BLaER1 treated with 17β-estradiol and CSF1 and Interleukin-3, amounts not matched to agents 10 nM and 100 nM (cell line): Measurements from ENCODE around the gene CXXC1.
"Not testable (repeated sequence)": the region's sequence is repeated elsewhere in the genome, so short reads cannot be mapped to it uniquely, and the experiment has no call there.

Experiments
- H3K27ac ChIP-seq, 11 experiments: shearing (Covaris generic); formaldehyde crosslinking; 2 replicates each; pipeline ENCODE4 v1.8.1; 2022
- H3K27me3 ChIP-seq, 11 experiments: shearing (Covaris generic); formaldehyde crosslinking; 2 replicates each; pipeline ENCODE4 v1.8.1; 2022
- H3K36me3 ChIP-seq, 11 experiments: shearing (Covaris generic); formaldehyde crosslinking; 2 replicates each; pipeline ENCODE4 v1.8.1; 2022
- H3K4me1 ChIP-seq, 10 experiments: shearing (Covaris generic); formaldehyde crosslinking; 2 replicates each; pipeline ENCODE4 v1.8.1; 2022
- H3K4me2 ChIP-seq, 11 experiments: shearing (Covaris generic); formaldehyde crosslinking; 2 replicates each; pipeline ENCODE4 v1.8.1; 2022
- H3K4me3 ChIP-seq, 10 experiments: shearing (Covaris generic); formaldehyde crosslinking; 2 replicates each; pipeline ENCODE4 v1.8.1; 2022
- H3K9ac ChIP-seq, 11 experiments: shearing (Covaris generic); formaldehyde crosslinking; 2 replicates each; pipeline ENCODE4 v1.8.1; 2022
- H3K9me3 ChIP-seq, 11 experiments: shearing (Covaris generic); formaldehyde crosslinking; replicated peaks in 1 of 11; 2 replicates each; pipeline ENCODE4 v1.8.1; 2022
- H4K20me1 ChIP-seq, 11 experiments: shearing (Covaris generic); formaldehyde crosslinking; 2 replicates each; pipeline ENCODE4 v1.8.1; 2022
- Cebpa-rat ChIP-seq, 11 experiments: shearing (Covaris generic); IDR thresholded peaks; 2 replicates each; pipeline ENCODE4 v1.8.1; 2022

CXXC1 gene

DNA sequence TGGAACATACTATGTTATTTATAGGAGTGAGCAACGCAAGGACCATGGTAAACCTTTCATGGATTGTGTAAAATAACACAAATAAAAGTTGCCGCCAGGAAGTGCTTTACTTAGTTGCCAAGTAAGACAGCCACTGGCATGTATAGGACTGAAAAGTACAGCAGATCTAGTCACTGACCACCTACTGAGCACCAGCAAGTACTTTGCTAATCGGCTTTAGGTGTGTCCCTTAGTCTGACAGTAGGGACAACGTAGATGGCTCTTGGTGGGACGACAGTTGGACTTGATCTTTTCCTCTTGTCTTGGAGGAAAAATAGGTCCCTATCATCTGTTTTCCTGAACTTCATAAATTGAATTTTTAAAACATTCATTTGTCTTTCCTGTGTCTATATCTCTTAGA, 13.6 kb upstream of the CXXC1 start:
- Histone ChIP-seq H4K20me1 (no peaks in the 10 kb centered on the region), H3K9ac (no peak overlapping the region), H3K36me3 (no peaks in the 10 kb centered on the region), H3K27ac (no peak overlapping the region), H3K4me2 (no peak overlapping the region), H3K27me3 (no peaks in the 10 kb centered on the region), H3K9me3 (peaks cover 7 to 19% (median 14%) of the 10 kb centered on the region in 11 experiments; a peak in 17 of 22 replicates), H3K4me3 (no peak overlapping the region), H3K4me1 (peaks cover 10 to 18% (median 13%) of the 10 kb centered on the region in 10 experiments)
- TF ChIP-seq Cebpa-rat (IDR thresholded peaks at IDR 0.05), result no peak

DNA sequence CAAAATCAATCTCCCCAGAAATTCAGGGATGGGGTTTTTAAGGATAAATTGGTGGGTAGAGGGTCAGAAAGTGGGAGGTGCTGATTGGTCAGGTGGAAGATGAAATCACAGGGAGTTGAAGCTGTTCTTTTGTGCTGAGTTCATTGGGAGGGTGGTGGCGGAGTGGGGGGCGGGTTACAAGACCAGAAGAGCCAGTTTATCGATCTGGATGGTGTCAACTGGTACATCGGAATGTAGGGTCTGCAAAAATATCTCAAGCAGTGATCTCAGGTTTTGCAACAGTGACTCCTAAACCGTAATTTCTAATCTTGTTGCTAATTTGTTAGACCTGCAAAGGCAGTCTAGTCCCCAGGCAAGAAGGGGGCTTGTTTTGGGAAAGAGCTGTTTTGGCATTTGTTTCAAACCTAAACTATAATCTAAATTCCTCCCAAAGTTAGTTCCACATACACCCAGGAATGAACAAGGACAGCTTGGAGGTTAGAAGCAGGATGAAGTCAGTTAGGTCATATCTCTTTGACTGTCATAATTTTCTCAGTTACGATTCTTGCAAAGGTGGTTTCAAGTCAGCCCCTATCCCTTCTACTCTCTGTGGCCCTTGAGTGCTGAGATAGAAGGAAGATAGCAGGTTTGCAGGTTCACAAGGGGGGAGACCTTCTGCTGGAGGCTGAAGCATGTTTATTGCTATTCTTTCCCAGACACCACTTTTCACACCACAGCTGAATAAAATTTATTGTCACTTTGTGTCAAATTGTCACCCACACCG, 12.3 kb upstream of the CXXC1 start:
- Histone ChIP-seq H4K20me1 (no peaks in the 10 kb centered on the region), H3K9me3 (peaks cover 0 to 12% (median 6%) of the 10 kb centered on the region in 11 experiments; a peak in 12 of 22 replicates), H3K4me3 (no peak overlapping the region), H3K4me2 (no peak overlapping the region), H3K36me3 (no peaks in the 10 kb centered on the region), H3K27me3 (no peaks in the 10 kb centered on the region), H3K27ac (no peak overlapping the region), H3K9ac (no peak overlapping the region), H3K4me1 (peaks cover 10 to 18% (median 13%) of the 10 kb centered on the region in 10 experiments)
- TF ChIP-seq Cebpa-rat (IDR thresholded peaks at IDR 0.05), result no peak

DNA sequence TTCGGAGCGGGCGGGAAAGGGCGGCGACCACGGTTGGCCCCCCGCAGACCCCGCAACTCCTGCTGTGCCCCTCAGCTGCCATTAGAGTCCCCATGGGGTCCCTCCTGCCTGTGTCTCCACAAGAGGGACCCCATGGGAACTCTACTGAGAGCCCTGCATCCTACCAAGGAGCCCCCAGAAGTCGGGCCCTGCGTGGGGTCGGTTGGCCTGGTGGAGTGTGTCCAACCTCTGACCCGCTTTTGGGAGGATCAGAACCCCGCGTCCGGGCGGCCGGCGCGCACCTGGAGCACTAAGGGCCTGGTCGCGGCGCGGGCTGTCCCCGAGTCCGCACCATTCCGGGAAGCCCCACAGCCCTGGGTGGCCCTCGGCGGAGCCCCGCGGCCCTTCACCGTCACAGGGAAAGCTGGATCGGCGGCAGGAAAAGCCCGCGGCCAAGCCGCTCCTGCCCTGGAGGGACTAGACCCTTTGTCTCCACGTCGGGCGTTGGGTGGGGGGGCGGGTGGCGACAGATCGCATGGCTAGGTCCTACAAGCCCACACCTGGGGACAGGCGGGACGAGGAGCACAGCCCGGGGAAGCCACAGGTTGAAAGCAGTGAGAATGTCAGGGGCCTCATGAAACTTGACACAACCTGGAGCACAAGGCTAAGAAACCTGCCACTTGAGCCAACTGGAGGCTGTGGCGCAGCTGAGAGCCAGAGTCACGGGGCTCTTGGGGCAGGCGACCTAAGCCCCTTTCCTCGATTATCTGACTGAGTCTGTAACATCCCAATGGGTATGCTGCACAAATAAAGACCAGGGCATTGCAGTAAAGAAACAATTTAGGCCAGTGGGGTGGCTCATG, 11.2 kb upstream of the CXXC1 start:
- no peaks in the 10 kb centered on the region for H4K20me1 ChIP-seq
- no peak for TF ChIP-seq Cebpa-rat (IDR thresholded peaks at IDR 0.05)
- peaks cover 10 to 18% (median 13%) of the 10 kb centered on the region in 10 experiments for H3K4me1 ChIP-seq
- H3K9me3 ChIP-seq, result peaks cover 0 to 4% (median 0%) of the 10 kb centered on the region in 11 experiments; a peak in 3 of 22 replicates
- H3K4me2 ChIP-seq, result peak overlapping the region; percentile 76 to 94 (median 87)
- H3K27ac ChIP-seq, result peak overlapping the region in 3 of 11 experiments; percentile 11 to 71 (median 22); a peak in 3 of 22 replicates
- H3K9ac ChIP-seq, result peak overlapping the region in 3 of 11 experiments; percentile 34 to 59 (median 36); a peak in 1 of 22 replicates
- H3K36me3 ChIP-seq, result no peaks in the 10 kb centered on the region
- peak overlapping the region in 6 of 10 experiments; percentile 3 to 63 (median 45); a peak in 4 of 20 replicates for H3K4me3 ChIP-seq
- no peaks in the 10 kb centered on the region for H3K27me3 ChIP-seq

DNA sequence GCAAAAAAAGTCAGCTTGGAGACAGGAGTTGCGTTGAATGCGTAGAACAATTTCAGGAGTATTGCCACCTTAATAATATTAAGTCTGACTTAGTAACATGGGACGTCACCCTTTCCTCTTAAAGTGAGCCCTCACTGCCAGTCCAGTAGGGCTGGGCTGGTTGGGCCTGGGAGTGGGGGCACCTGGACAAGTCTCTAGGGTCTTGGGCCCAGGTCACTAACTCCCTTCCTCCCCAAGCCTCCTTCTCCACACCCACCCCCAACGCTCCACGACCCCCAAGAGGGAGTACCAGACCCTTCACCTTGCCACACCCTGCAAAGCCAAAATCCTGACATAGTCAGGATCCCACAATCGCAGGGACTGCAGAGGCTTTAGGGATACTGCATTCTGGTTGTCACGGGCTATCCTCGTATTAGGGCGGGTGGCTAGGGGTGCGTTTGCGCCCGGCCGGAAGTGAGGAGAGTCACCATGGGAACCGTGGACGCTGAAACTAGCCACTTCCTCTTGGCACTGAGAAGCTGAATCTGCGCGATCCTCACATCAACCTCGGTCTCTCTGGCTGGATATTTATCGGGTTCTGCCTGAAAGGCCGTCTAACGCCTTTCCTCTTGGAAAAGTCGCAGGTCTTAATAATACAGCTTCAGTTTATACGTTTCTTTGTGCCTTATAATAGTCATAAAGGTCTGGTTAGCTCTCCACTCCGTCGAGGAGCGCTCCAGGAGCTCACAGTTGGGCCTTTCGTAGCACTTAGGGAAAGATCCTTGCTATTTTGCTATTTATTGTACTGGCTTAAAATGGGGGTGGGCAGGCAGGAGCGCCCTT, 10.3 kb upstream of the CXXC1 start:
- H3K9ac ChIP-seq, result peak overlapping the region in 6 of 11 experiments; percentile 16 to 59 (median 35); a peak in 9 of 22 replicates
- H4K20me1 ChIP-seq, result no peaks in the 10 kb centered on the region
- H3K4me1 ChIP-seq, result peaks cover 10 to 18% (median 13%) of the 10 kb centered on the region in 10 experiments
- no peaks in the 10 kb centered on the region for H3K27me3 ChIP-seq
- peaks cover 0 to 6% (median 0%) of the 10 kb centered on the region in 11 experiments; a peak in 1 of 22 replicates for H3K9me3 ChIP-seq
- peak overlapping the region; percentile 3 to 63 (median 44); a peak in 17 of 20 replicates for H3K4me3 ChIP-seq
- H3K27ac ChIP-seq, result peak overlapping the region in 4 of 11 experiments; percentile 11 to 71 (median 30); a peak in 4 of 22 replicates
- peak overlapping the region; percentile 76 to 94 (median 87) for H3K4me2 ChIP-seq
- H3K36me3 ChIP-seq, result no peaks in the 10 kb centered on the region
- no peak for TF ChIP-seq Cebpa-rat (IDR thresholded peaks at IDR 0.05)

DNA sequence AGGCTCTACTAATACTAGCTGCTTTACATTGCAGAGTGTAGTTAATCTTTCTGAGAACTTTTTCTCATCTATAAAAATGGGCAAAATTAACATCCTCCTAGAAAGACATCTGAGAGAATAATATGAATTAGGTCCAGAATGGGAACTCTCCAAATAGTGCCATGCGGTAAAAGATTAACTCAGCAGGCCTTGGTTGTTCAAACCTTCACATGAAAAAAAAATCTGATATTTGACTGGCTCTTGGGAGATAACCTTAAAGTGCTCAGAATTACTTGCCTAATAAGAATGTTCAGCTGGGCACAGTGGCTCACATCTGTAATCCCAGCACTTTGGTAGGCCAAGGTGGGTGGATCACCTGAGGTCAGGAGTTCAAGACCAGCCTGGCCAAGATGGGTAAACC, 5.5 kb upstream of the CXXC1 start:
- no peak overlapping the region for H3K4me3 ChIP-seq
- no peaks in the 10 kb centered on the region for H3K27me3 ChIP-seq
- TF ChIP-seq Cebpa-rat (IDR thresholded peaks at IDR 0.05), result no peak

DNA sequence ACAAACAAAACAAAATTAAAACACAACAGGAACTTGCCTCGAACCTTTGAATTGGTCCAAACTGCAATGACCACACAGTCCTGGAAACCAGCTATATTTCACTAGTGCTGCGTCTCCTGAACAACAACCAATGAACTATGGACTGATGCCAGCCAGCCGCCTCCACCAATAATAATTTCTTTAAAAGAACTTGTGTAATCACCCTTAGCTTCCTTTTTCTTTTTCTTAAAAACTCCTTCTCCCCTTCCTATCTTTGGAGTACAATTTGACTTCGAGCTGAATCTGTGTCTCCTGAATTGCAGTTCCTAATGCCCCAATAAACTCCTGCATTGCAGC, 1.6 kb upstream of the CXXC1 start:
- Histone ChIP-seq H3K9ac (no peak overlapping the region), H3K27me3 (no peaks in the 10 kb centered on the region), H3K9me3 (0 out of 22 replicates have a peak, but pooled peaks cover 0 to 6% (median 0%) of the 10 kb centered on the region in 11 experiments), H3K27ac (no peak overlapping the region), H3K4me3 (no peak overlapping the region), H4K20me1 (peaks cover 0 to 22% (median 10%) of the 10 kb centered on the region in 11 experiments; a peak in 10 of 22 replicates), H3K4me1 (peaks cover 13 to 38% (median 23%) of the 10 kb centered on the region in 10 experiments), H3K36me3 (peaks cover 19 to 24% (median 20%) of the 10 kb centered on the region in 11 experiments), H3K4me2 (peak overlapping the region in 4 of 11 experiments; percentile 11 to 79 (median 68); a peak in 7 of 22 replicates)
- TF ChIP-seq Cebpa-rat (IDR thresholded peaks at IDR 0.05), result no peak

More for the DNA sequence above, 5.5 kb upstream of the CXXC1 start:
- H3K27ac ChIP-seq, result no peak overlapping the region
- H3K36me3 ChIP-seq, result no peaks in the 10 kb centered on the region
- H3K9me3 ChIP-seq, result 0 out of 22 replicates have a peak, but pooled peaks cover 0 to 6% (median 0%) of the 10 kb centered on the region in 11 experiments
- H3K4me2 ChIP-seq, result no peak overlapping the region
- H3K4me1 ChIP-seq, result peaks cover 7 to 17% (median 13%) of the 10 kb centered on the region in 10 experiments
- H3K9ac ChIP-seq, result no peak overlapping the region
- H4K20me1 ChIP-seq, result no peaks in the 10 kb centered on the region

DNA sequence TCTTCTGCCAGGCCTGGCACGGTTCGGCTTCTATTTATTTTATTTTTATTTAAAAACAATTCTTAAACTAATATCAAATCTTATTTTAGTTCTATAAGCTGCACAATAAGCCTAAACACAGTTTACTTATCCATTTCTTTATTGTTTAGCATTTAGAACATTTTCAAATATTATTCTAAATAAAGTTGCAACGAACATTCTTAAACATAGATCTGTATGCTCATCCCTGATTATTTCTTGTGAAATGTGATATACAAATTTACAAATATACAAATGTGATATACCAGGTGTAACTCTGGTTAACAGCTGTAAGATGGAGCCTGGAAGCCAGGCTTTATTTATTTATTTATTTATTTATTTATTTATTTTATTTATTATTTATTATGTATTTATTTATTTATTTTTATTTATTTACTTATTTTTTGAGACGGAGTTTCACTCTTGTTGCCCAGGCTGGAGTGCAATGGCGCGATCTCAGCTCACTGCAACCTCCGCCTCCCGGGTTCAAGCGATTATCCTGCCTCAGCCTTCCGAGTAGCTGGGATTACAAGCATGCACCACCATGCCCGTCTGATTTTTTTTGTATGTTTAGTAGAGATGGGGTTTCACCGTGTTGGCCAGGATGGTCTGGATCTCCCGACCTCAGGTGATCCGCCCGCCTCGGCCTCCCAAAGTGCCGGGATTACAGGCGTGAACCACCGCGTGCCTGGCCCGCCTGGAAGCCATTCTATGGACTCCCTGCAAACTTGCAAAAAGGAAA, 1.0 kb upstream of the CXXC1 start:
- H3K4me2 ChIP-seq, result peak overlapping the region; percentile 61 to 86 (median 78)
- peak overlapping the region; percentile 69 to 89 (median 82); a peak in 20 of 22 replicates for H3K9ac ChIP-seq
- not testable (repeated sequence) for H3K27me3 ChIP-seq, H3K9me3 ChIP-seq
- H4K20me1 ChIP-seq, result peaks cover 0 to 22% (median 10%) of the 10 kb centered on the region in 11 experiments; a peak in 10 of 22 replicates
- peaks cover 24 to 30% (median 26%) of the 10 kb centered on the region in 11 experiments for H3K36me3 ChIP-seq
- peaks cover 13 to 42% (median 26%) of the 10 kb centered on the region in 10 experiments for H3K4me1 ChIP-seq
- peak overlapping the region in 10 of 11 experiments; percentile 25 to 67 (median 46); a peak in 17 of 22 replicates for H3K27ac ChIP-seq
- H3K4me3 ChIP-seq, result peak overlapping the region; percentile 73 to 98 (median 88)
